Placental epithelial cell (primary cell): ENCODE results near the gene SCGB1A1. TPM values are rescaled to one million over a fixed set of nuclear protein-coding genes. Genes with fewer than 3 reads are reported as not detected.

Source experiments
- total RNA-seq: library from RNA; depleted of rRNA; stranded (reverse); fragments of >200 nt; gene quantifications from 2 replicates; pipeline ENCODE4 v1.2.3, GENCODE V29; 2012

Gene SCGB1A1, protein sequence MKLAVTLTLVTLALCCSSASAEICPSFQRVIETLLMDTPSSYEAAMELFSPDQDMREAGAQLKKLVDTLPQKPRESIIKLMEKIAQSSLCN
- not detected in 2 replicates for total RNA-seq

DNA sequence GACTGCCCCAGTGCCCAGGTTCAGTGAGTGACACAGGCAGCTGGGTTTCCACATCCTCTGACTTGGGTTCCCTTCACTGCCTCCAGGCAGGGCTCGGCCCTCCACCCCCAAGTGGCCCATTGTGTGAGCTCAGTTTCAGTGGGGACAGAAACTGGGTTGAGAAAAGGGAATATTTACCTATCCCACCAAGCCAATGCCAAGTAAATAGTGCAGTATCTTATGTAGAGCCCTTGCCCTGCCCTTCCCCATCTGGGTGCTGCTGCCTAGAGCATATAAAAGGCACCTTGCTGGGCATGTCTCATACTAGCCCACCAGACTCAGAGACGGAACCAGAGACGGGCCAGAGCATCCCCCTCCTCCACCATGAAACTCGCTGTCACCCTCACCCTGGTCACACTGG is at the start of gene SCGB1A1:
SCGB1A1 (plus strand) TSS at position 301 of the 400 bp plus-strand sequence; CDS start at position 364, 63 bp downstream.

Other genes starting within 250 kb of the SCGB1A1 start
- gene SCGB1D1, start 228.8 kb upstream of the SCGB1A1 start, total RNA-seq = not detected in 2 replicates
- not detected in 2 replicates for gene SCGB2A1, start 210.4 kb upstream of the SCGB1A1 start, total RNA-seq
- gene SCGB1D2, start 176.8 kb upstream of the SCGB1A1 start, total RNA-seq = not detected in 2 replicates
- not detected in 2 replicates for gene SCGB2A2, start 148.9 kb upstream of the SCGB1A1 start, total RNA-seq
- gene SCGB1D4, start 120.0 kb upstream of the SCGB1A1 start, total RNA-seq = not detected in 2 replicates
- gene ASRGL1, start 81.6 kb upstream of the SCGB1A1 start, total RNA-seq = not detected in 2 replicates
- 1,365 and 1,551 TPM in 2 replicates for gene AHNAK, start 127.8 kb downstream of the SCGB1A1 start, total RNA-seq
- 1,098 and 1,125 TPM in 2 replicates for gene EEF1G, start 154.9 kb downstream of the SCGB1A1 start, total RNA-seq
- gene TUT1, start 172.5 kb downstream of the SCGB1A1 start, total RNA-seq = 5.9 and 6.2 TPM in 2 replicates
- 114 and 152 TPM in 2 replicates for gene MTA2, start 182.8 kb downstream of the SCGB1A1 start, total RNA-seq
- gene EML3, start 193.7 kb downstream of the SCGB1A1 start, total RNA-seq = 42.0 and 48.3 TPM in 2 replicates
- 0.54 and 4.7 TPM in 2 replicates for gene ROM1, start 194.2 kb downstream of the SCGB1A1 start, total RNA-seq
- 25.2 and 27.9 TPM in 2 replicates for gene B3GAT3, start 203.0 kb downstream of the SCGB1A1 start, total RNA-seq
- gene GANAB, start 227.6 kb downstream of the SCGB1A1 start, total RNA-seq = 164 and 256 TPM in 2 replicates
- 27.5 and 32.8 TPM in 2 replicates for gene INTS5, start 234.3 kb downstream of the SCGB1A1 start, total RNA-seq
- gene C11orf98, start 246.2 kb downstream of the SCGB1A1 start, total RNA-seq = 22.4 and 30.1 TPM in 2 replicates
- gene CSKMT, start 246.3 kb downstream of the SCGB1A1 start, total RNA-seq = 6.2 and 14.1 TPM in 2 replicates